NCI-H2029 treated with DMSO at 0.1 percent for 48 hours (cell line): ENCODE data around the gene BIN1.

Source experiments
- DNase-seq: peaks from one replicate; lab custom pipeline; 2025; lab: John Stamatoyannopoulos, UW

Gene BIN1

GRCh38 chr2:127020536-127020935, 86.4 kb downstream of the BIN1 start:
- DNase-seq, result no peak

- no peak for DNase-seq
These were observed 89.4 kb downstream of the BIN1 start for GRCh38 chr2:127017548-127017947.

GRCh38 chr2:127016329-127016728, 90.6 kb downstream of the BIN1 start:
- DNase-seq, result no peak

- DNase-seq, result no peak
These were observed 91.6 kb downstream of the BIN1 start for GRCh38 chr2:127015106-127015910.

GRCh38 chr2:127014630-127015029, 92.3 kb downstream of the BIN1 start:
- DNase-seq, result no peak

- DNase-seq, result no peak
These were observed 92.7 kb downstream of the BIN1 start for GRCh38 chr2:127014224-127014623.

- no peak for DNase-seq
These were observed 94.1 kb downstream of the BIN1 start for GRCh38 chr2:127012868-127013267.

- DNase-seq, result no peak
These were observed 94.7 kb downstream of the BIN1 start for GRCh38 chr2:127012215-127012614.

- DNase-seq, result no peak
These were observed 95.2 kb downstream of the BIN1 start for GRCh38 chr2:127011796-127012195.

- DNase-seq, result no peak
These were observed 95.7 kb downstream of the BIN1 start for GRCh38 chr2:127011231-127011661.

- DNase-seq, result no peak
These were observed 98.5 kb downstream of the BIN1 start for GRCh38 chr2:127008265-127009015.

- DNase-seq, result no peak
These were observed 99.3 kb downstream of the BIN1 start for GRCh38 chr2:127007652-127008051.

- DNase-seq, result no peak
These were observed 100.0 kb downstream of the BIN1 start for GRCh38 chr2:127006962-127007361.

GRCh38 chr2:127004893-127005600, 101.9 kb downstream of the BIN1 start:
- no peak for DNase-seq

- no peak for DNase-seq
These were observed 103.7 kb downstream of the BIN1 start for GRCh38 chr2:127003070-127003800.

GRCh38 chr2:127001751-127002150, 105.2 kb downstream of the BIN1 start:
- DNase-seq, result no peak

- no peak for DNase-seq
These were observed 106.0 kb downstream of the BIN1 start for GRCh38 chr2:127000937-127001336.

GRCh38 chr2:127000194-127000593, 106.8 kb downstream of the BIN1 start:
- DNase-seq, result no peak

- DNase-seq, result no peak
These were observed 107.7 kb downstream of the BIN1 start for GRCh38 chr2:126999106-126999756.

GRCh38 chr2:126998486-126998885, 108.5 kb downstream of the BIN1 start:
- DNase-seq, result no peak
